ENCODE data around the gene MBNL1. TPM values are rescaled to one million over a fixed set of nuclear protein-coding genes. Genes with fewer than 3 reads are reported as not detected.

The MBNL1 gene
- 99.6 and 117 TPM in 2 replicates for total RNA-seq (2021)
- Bru-seq, nascent RNA, result percentile 94 among the genes with signal in this experiment
- BruChase-seq, experiment 1, labeled RNA remaining after a 2-hour chase, result percentile 89 among the genes with signal in this experiment
- BruChase-seq, experiment 2, labeled RNA remaining after a 6-hour chase, result percentile 87 among the genes with signal in this experiment
- long read RNA-seq, full-length matches to known transcripts, result 26 of 57 reads
- long read RNA-seq, partial matches to known transcripts, result 14 of 57 reads
- long read RNA-seq, other reads (novel, unspliced or antisense), result 17 of 57 reads

- H3K27ac ChIP-seq (ENCODE audit: low read depth, low read length, poor library complexity, severe bottlenecking), result peak within 1 kb of the TSS; percentile 93
- DNase-seq (ENCODE audit: low spot score), result peak; percentile 88
- peaks cover 23% of the 10 kb centered on the region for H3K4me1 ChIP-seq (ENCODE audit: insufficient read depth, low read length, poor library complexity, severe bottlenecking)
- ChIA-PET POLR2A (ENCODE audit: low non-redundant PET) (interaction anchor here (0.6 to 0.8 kb wide), 2 partner anchors 36 to 132 kb away, joined by 3 to 7 read pairs; no protein-coding TSS in a partner anchor), CTCF (no interaction called here)
- no peaks in the 10 kb centered on the region for H3K36me3 ChIP-seq (ENCODE audit: insufficient read depth, low read length, poor library complexity, severe bottlenecking)
- no TSS peak for BruUV-seq (replicated peaks)
- no peaks in the 10 kb centered on the region for H3K27me3 ChIP-seq (replicated peaks; ENCODE audit: insufficient read depth, low read depth, low read length, poor library complexity)
- H3K9me3 ChIP-seq (ENCODE audit: low read depth, low read length, poor library complexity, severe bottlenecking), result no peaks in the 10 kb centered on the region
- intact Hi-C loops (cut with micrococcal nuclease; ENCODE audit: unreplicated experiment), result no loop called here
- H3K4me3 ChIP-seq (ENCODE audit: low read depth, low read length, poor library complexity, severe bottlenecking), result peak within 1 kb of the TSS; percentile 82
- TF ChIP-seq CTCF (conservative IDR thresholded peaks at IDR 0.05; ENCODE audit: low read depth, low read length), result no peak
Observed at GRCh38 chr3:152268555-152269055, at the start of gene MBNL1. Gene MBNL1 (plus strand): TSS chr3:152268929. CDS start chr3:152300194, 31,265 bp downstream.

- ChIA-PET POLR2A (ENCODE audit: low non-redundant PET) (no interaction called here), CTCF (no interaction called here)
- no peak for TF ChIP-seq CTCF (conservative IDR thresholded peaks at IDR 0.05; ENCODE audit: low read depth, low read length)
- TF ChIP-seq EZH2 (IDR thresholded peaks at IDR 0.05; ENCODE audit: borderline replicate concordance, low read depth, low read length, poor library complexity, severe bottlenecking), result no peak
- intact Hi-C loops (cut with micrococcal nuclease; ENCODE audit: unreplicated experiment), result no loop called here
- no peak for DNase-seq (ENCODE audit: low spot score)
- no peak overlapping the region for H3K4me3 ChIP-seq (ENCODE audit: low read depth, low read length, poor library complexity, severe bottlenecking)
- H3K9me3 ChIP-seq (ENCODE audit: low read depth, low read length, poor library complexity, severe bottlenecking), result no peaks in the 10 kb centered on the region
- no peaks in the 10 kb centered on the region for H3K4me1 ChIP-seq (ENCODE audit: insufficient read depth, low read length, poor library complexity, severe bottlenecking)
- H3K27me3 ChIP-seq (replicated peaks; ENCODE audit: insufficient read depth, low read depth, low read length, poor library complexity), result no peaks in the 10 kb centered on the region
- no TSS peak for BruUV-seq (replicated peaks)
- H3K27ac ChIP-seq (ENCODE audit: low read depth, low read length, poor library complexity, severe bottlenecking), result no peak overlapping the region
- H3K36me3 ChIP-seq (ENCODE audit: insufficient read depth, low read length, poor library complexity, severe bottlenecking), result no peaks in the 10 kb centered on the region
Observed at GRCh38 chr3:152219216-152219615, 49.5 kb upstream of the MBNL1 start.

GRCh38 chr3:152219769-152220255 lies 48.9 kb upstream of the MBNL1 start:
- H3K4me1 ChIP-seq (ENCODE audit: insufficient read depth, low read length, poor library complexity, severe bottlenecking), result no peaks in the 10 kb centered on the region
- H3K27ac ChIP-seq (ENCODE audit: low read depth, low read length, poor library complexity, severe bottlenecking), result no peak overlapping the region
- H3K9me3 ChIP-seq (ENCODE audit: low read depth, low read length, poor library complexity, severe bottlenecking), result no peaks in the 10 kb centered on the region
- intact Hi-C loops (cut with micrococcal nuclease; ENCODE audit: unreplicated experiment), result no loop called here
- no TSS peak for BruUV-seq (replicated peaks)
- ChIA-PET POLR2A (ENCODE audit: low non-redundant PET) (no interaction called here), CTCF (no interaction called here)
- no peak for DNase-seq (ENCODE audit: low spot score)
- no peaks in the 10 kb centered on the region for H3K27me3 ChIP-seq (replicated peaks; ENCODE audit: insufficient read depth, low read depth, low read length, poor library complexity)
- TF ChIP-seq CTCF (conservative IDR thresholded peaks at IDR 0.05; ENCODE audit: low read depth, low read length) (no peak), EZH2 (IDR thresholded peaks at IDR 0.05; ENCODE audit: borderline replicate concordance, low read depth, low read length, poor library complexity, severe bottlenecking) (no peak)
- no peak overlapping the region for H3K4me3 ChIP-seq (ENCODE audit: low read depth, low read length, poor library complexity, severe bottlenecking)
- no peaks in the 10 kb centered on the region for H3K36me3 ChIP-seq (ENCODE audit: insufficient read depth, low read length, poor library complexity, severe bottlenecking)
